Transverse colon (tissue), 3 donors: ENCODE measurements around the gene LGALS1.

ENCODE experiments used
- CTCF ChIP-seq, 5 experiments: fragments of 200-600 bp in 3 of 5; fragments of 450-650 bp in 2 of 5; sonication (generic) in 3 of 5; IDR thresholded peaks; 1 replicate in 2 of 5; 2 replicates in 3 of 5; pipeline ENCODE4 v1.5.1; 2016 to 2017; ENCODE audit warnings: antibody characterized with exemption in 5 of 5, inconsistent platforms in 3 of 5, mild to moderate bottlenecking in 2 of 5, moderate library complexity in 1 of 5
- EP300 ChIP-seq: sonication (generic); formaldehyde crosslinking; IDR thresholded peaks from one replicate; pipeline ENCODE4 v1.6.1; 2017; ENCODE audit warnings: antibody characterized with exemption, low read depth

- TF ChIP-seq CTCF (IDR thresholded peaks at IDR 0.05), result peak in 1 of 5 experiments; percentile 27
- no peak for TF ChIP-seq EP300
These were observed 50.9 kb downstream of the LGALS1 start for GRCh38 chr22:37726241-37726887.
